GM10847 (cell line): ENCODE results near the gene DIS3L2.

Source experiments
- POLR2A ChIP-seq: IDR thresholded peaks from 2 replicates; pipeline ENCODE4 v1.6.1; 2011; ENCODE audit not compliant: insufficient read length; ENCODE audit errors: extremely low read depth

DIS3L2 gene

GRCh38 chr2:232319803-232320442 lies 358.4 kb downstream of the DIS3L2 start:
- TF ChIP-seq POLR2A, result no peak

- TF ChIP-seq POLR2A, result no peak
These were observed 358.9 kb downstream of the DIS3L2 start for GRCh38 chr2:232320443-232320803.

- TF ChIP-seq POLR2A, result no peak
These were observed 359.8 kb downstream of the DIS3L2 start for GRCh38 chr2:232321156-232321816.

- no peak for TF ChIP-seq POLR2A
These were observed 360.5 kb downstream of the DIS3L2 start for GRCh38 chr2:232321817-232322559.

GRCh38 chr2:232322560-232323327 lies 361.2 kb downstream of the DIS3L2 start:
- TF ChIP-seq POLR2A, result no peak

- TF ChIP-seq POLR2A, result no peak
These were observed 361.8 kb downstream of the DIS3L2 start for GRCh38 chr2:232323328-232323650.

- no peak for TF ChIP-seq POLR2A
These were observed 363.3 kb downstream of the DIS3L2 start for GRCh38 chr2:232324778-232325177.

- no peak for TF ChIP-seq POLR2A
These were observed 364.1 kb downstream of the DIS3L2 start for GRCh38 chr2:232325324-232326273.

GRCh38 chr2:232327105-232328031 lies 365.9 kb downstream of the DIS3L2 start:
- no peak for TF ChIP-seq POLR2A

- no peak for TF ChIP-seq POLR2A
These were observed 366.5 kb downstream of the DIS3L2 start for GRCh38 chr2:232328032-232328422.

- no peak for TF ChIP-seq POLR2A
These were observed 367.3 kb downstream of the DIS3L2 start for GRCh38 chr2:232328516-232329460.

GRCh38 chr2:232329716-232330067 lies 368.2 kb downstream of the DIS3L2 start:
- no peak for TF ChIP-seq POLR2A

- no peak for TF ChIP-seq POLR2A
These were observed 368.8 kb downstream of the DIS3L2 start for GRCh38 chr2:232330068-232330999.
